OCI-LY1 (cell line): ENCODE data around the gene CCDC85C.

Experiments used
- H2AFZ ChIP-seq: fragments of 200-600 bp; sonication (generic), shearing (Covaris generic); 2 replicates; pipeline ENCODE4 v1.6.0; 2014; ENCODE audit warnings: antibody characterized with exemption, mild to moderate bottlenecking, low read length
- H3F3A ChIP-seq: fragments of 200-600 bp; sonication (generic), shearing (Covaris generic); 2 replicates; pipeline ENCODE4 v1.6.0; 2014; ENCODE audit warnings: mild to moderate bottlenecking, antibody characterized with exemption, low read length, moderate library complexity; ENCODE audit not compliant: insufficient read depth
- H3K27ac ChIP-seq: fragments of 200-600 bp; sonication (generic); 2 replicates; pipeline ENCODE4 v1.5.1; 2014; ENCODE audit warnings: low read length, mixed run types, mild to moderate bottlenecking, low read depth; ENCODE audit not compliant: poor library complexity, severe bottlenecking
- H3K27me3 ChIP-seq: fragments of 200-600 bp; sonication (generic); 2 replicates; pipeline ENCODE4 v1.6.0; 2014; ENCODE audit warnings: antibody characterized with exemption, mild to moderate bottlenecking, low read length, moderate library complexity; ENCODE audit not compliant: insufficient read depth
- H3K36me3 ChIP-seq: fragments of 200-600 bp; sonication (generic); 2 replicates; pipeline ENCODE4 v1.6.1; 2014; ENCODE audit warnings: mild to moderate bottlenecking, antibody characterized with exemption, low read length, moderate library complexity, mixed read lengths; ENCODE audit not compliant: insufficient read depth
- H3K4me1 ChIP-seq: fragments of 200-600 bp; sonication (generic); 2 replicates; pipeline ENCODE4 v1.5.1; 2014; ENCODE audit warnings: mild to moderate bottlenecking, low read length, moderate library complexity; ENCODE audit not compliant: insufficient read depth, severe bottlenecking
- H3K4me2 ChIP-seq: fragments of 200-600 bp; sonication (generic), shearing (Covaris generic); 2 replicates; pipeline ENCODE4 v1.6.1; 2014; ENCODE audit warnings: low read length
- H3K4me3 ChIP-seq: fragments of 200-600 bp; sonication (generic); 2 replicates; pipeline ENCODE4 v1.5.1; 2014; ENCODE audit warnings: low read length, low read depth, mild to moderate bottlenecking, mixed read lengths; ENCODE audit not compliant: poor library complexity, severe bottlenecking
- H3K79me2 ChIP-seq: fragments of 200-600 bp; shearing (Covaris generic); 2 replicates; pipeline ENCODE4 v1.6.1; 2016; ENCODE audit warnings: mixed run types, low read length, mixed read lengths; ENCODE audit not compliant: insufficient read depth
- H3K9ac ChIP-seq: fragments of 200-600 bp; sonication (generic), shearing (Covaris generic); 2 replicates; pipeline ENCODE4 v1.6.1; 2014; ENCODE audit warnings: mild to moderate bottlenecking, low read length, mixed read lengths
- H3K9me2 ChIP-seq: fragments of 200-600 bp; sonication (generic), shearing (Covaris generic); 2 replicates; pipeline ENCODE4 v1.6.1; 2014; ENCODE audit warnings: low read depth, mild to moderate bottlenecking, low read length, mixed read lengths
- H3K9me3 ChIP-seq: fragments of 200-600 bp; shearing (Covaris generic); 2 replicates; pipeline ENCODE4 v1.6.1; 2014; ENCODE audit warnings: low read length, mixed read lengths
- H4K20me1 ChIP-seq: fragments of 200-600 bp; sonication (generic), shearing (Covaris generic); 2 replicates; pipeline ENCODE4 v1.6.0; 2016; ENCODE audit warnings: mild to moderate bottlenecking, low read length; ENCODE audit not compliant: insufficient read depth
- CTCF ChIP-seq: fragments of 200-600 bp; sonication (generic), shearing (Covaris generic); IDR thresholded peaks from 2 replicates; pipeline ENCODE4 v1.5.1; 2017; ENCODE audit warnings: mild to moderate bottlenecking, antibody characterized with exemption, low read length, moderate library complexity, mixed read lengths
- EZH2 ChIP-seq: fragments of 200-600 bp; sonication (generic), shearing (Covaris generic); IDR thresholded peaks from 2 replicates; pipeline ENCODE4 v1.8.0; 2017; ENCODE audit warnings: borderline replicate concordance, mixed run types, mild to moderate bottlenecking, antibody characterized with exemption, low read length, moderate library complexity, mixed read lengths

The CCDC85C gene

GRCh38 chr14:99512110-99512449 is 91.9 kb downstream of the CCDC85C start:
- H3K27ac ChIP-seq = no peak overlapping the region
- H3K4me3 ChIP-seq = no peak overlapping the region
- no peak for TF ChIP-seq EZH2
- no peak for TF ChIP-seq CTCF
- no peaks in the 10 kb centered on the region for H3K4me1 ChIP-seq
- H3K9ac ChIP-seq = no peak overlapping the region
- no peaks in the 10 kb centered on the region for H3K79me2 ChIP-seq
- no peaks in the 10 kb centered on the region for H3K27me3 ChIP-seq
- H3K9me3 ChIP-seq = no peaks in the 10 kb centered on the region
- no peaks in the 10 kb centered on the region for H3F3A ChIP-seq
- H3K4me2 ChIP-seq = no peak overlapping the region
- H3K9me2 ChIP-seq = no peaks in the 10 kb centered on the region
- H3K36me3 ChIP-seq = peaks cover 28% of the 10 kb centered on the region
- no peaks in the 10 kb centered on the region for H4K20me1 ChIP-seq
- no peak overlapping the region for H2AFZ ChIP-seq

- TF ChIP-seq EZH2 (no peak), CTCF (no peak)
- no peak overlapping the region for H3K9ac ChIP-seq
- no peaks in the 10 kb centered on the region for H3K27me3 ChIP-seq
- H3K9me3 ChIP-seq = no peaks in the 10 kb centered on the region
- H3K4me1 ChIP-seq = no peaks in the 10 kb centered on the region
- no peak overlapping the region for H2AFZ ChIP-seq
- H3K36me3 ChIP-seq = peaks cover 34% of the 10 kb centered on the region
- no peaks in the 10 kb centered on the region for H3K79me2 ChIP-seq
- no peaks in the 10 kb centered on the region for H3K9me2 ChIP-seq
- H3K27ac ChIP-seq = no peak overlapping the region
- H3K4me3 ChIP-seq = no peak overlapping the region
- no peaks in the 10 kb centered on the region for H3F3A ChIP-seq
- no peaks in the 10 kb centered on the region for H4K20me1 ChIP-seq
- H3K4me2 ChIP-seq = no peak overlapping the region
Measured at GRCh38 chr14:99511421-99512109, 92.4 kb downstream of the CCDC85C start.

- Histone ChIP-seq H3K4me2 (no peak overlapping the region), H4K20me1 (no peaks in the 10 kb centered on the region), H2AFZ (no peak overlapping the region), H3K4me3 (no peak overlapping the region), H3K79me2 (no peaks in the 10 kb centered on the region), H3K27me3 (no peaks in the 10 kb centered on the region), H3K27ac (no peak overlapping the region), H3K36me3 (peaks cover 43% of the 10 kb centered on the region), H3K4me1 (no peaks in the 10 kb centered on the region), H3K9me2 (no peaks in the 10 kb centered on the region), H3K9ac (no peak overlapping the region), H3K9me3 (no peaks in the 10 kb centered on the region), H3F3A (no peaks in the 10 kb centered on the region)
- no peak for TF ChIP-seq EZH2
- no peak for TF ChIP-seq CTCF
Measured at GRCh38 chr14:99510556-99511139, 93.4 kb downstream of the CCDC85C start.
